Pulmonary artery endothelial cell (primary cell): ENCODE results near the gene ZBTB44. TPM values are rescaled to one million over a fixed set of nuclear protein-coding genes. Genes with fewer than 3 reads are reported as not detected.

Experiments used
- DNase-seq: peaks from one replicate; pipeline ENCODE4 v3.0.0-alpha.2; 2011; ENCODE audit warnings: low read depth, low spot score
- total RNA-seq: library from RNA; depleted of rRNA; stranded (reverse); fragments of >200 nt; gene quantifications from 2 replicates; pipeline ENCODE4 v1.2.3, GENCODE V29; 2014

Gene ZBTB44
- total RNA-seq, 1 donor from 2014 or later = 20.0 TPM

- DNase-seq = no peak
Measured at GRCh38 chr11:130215531-130216220, 99.0 kb downstream of the ZBTB44 start.

- DNase-seq = no peak
Measured at GRCh38 chr11:130214861-130215530, 99.7 kb downstream of the ZBTB44 start.

- no peak for DNase-seq
Measured at GRCh38 chr11:130213979-130214281, 100.8 kb downstream of the ZBTB44 start.

GRCh38 chr11:130213143-130213978 is 101.4 kb downstream of the ZBTB44 start:
- DNase-seq = no peak

GRCh38 chr11:130212431-130212961 is 102.2 kb downstream of the ZBTB44 start:
- no peak for DNase-seq

- no peak for DNase-seq
Measured at GRCh38 chr11:130211781-130212401, 102.8 kb downstream of the ZBTB44 start.

GRCh38 chr11:130211144-130211543 is 103.6 kb downstream of the ZBTB44 start:
- no peak for DNase-seq

GRCh38 chr11:130209954-130210854 is 104.5 kb downstream of the ZBTB44 start:
- DNase-seq = no peak

GRCh38 chr11:130209128-130209932 is 105.4 kb downstream of the ZBTB44 start:
- DNase-seq = no peak

- DNase-seq = no peak
Measured at GRCh38 chr11:130208241-130209127, 106.2 kb downstream of the ZBTB44 start.

GRCh38 chr11:130206141-130206540 is 108.6 kb downstream of the ZBTB44 start:
- DNase-seq = no peak

GRCh38 chr11:130204703-130205095 is 110.0 kb downstream of the ZBTB44 start:
- DNase-seq = no peak

- DNase-seq = no peak
Measured at GRCh38 chr11:130203766-130204702, 110.7 kb downstream of the ZBTB44 start.

GRCh38 chr11:130202818-130203689 is 111.7 kb downstream of the ZBTB44 start:
- DNase-seq = no peak

- no peak for DNase-seq
Measured at GRCh38 chr11:130202009-130202817, 112.5 kb downstream of the ZBTB44 start.

GRCh38 chr11:130201026-130201425 is 113.7 kb downstream of the ZBTB44 start:
- no peak for DNase-seq
